OCI-LY3 (cell line): ENCODE measurements around the gene POU2F2.

Experiments
- H2AFZ ChIP-seq: fragments of 200-600, 300-600 bp; shearing (Covaris generic); 2 replicates; pipeline ENCODE4 v1.6.0; 2014; ENCODE audit warnings: antibody characterized with exemption, low read depth, low read length
- H3K27ac ChIP-seq: fragments of 200-600, 300-600 bp; sonication (generic); 2 replicates; pipeline ENCODE4 v1.5.1; 2014; ENCODE audit warnings: mild to moderate bottlenecking, low read length, moderate library complexity, mixed read lengths
- H3K27me3 ChIP-seq: fragments of 200-600, 300-600 bp; sonication (generic); 2 replicates; pipeline ENCODE4 v1.6.1; 2014; ENCODE audit warnings: low read depth, low read length, mixed read lengths
- H3K36me3 ChIP-seq: fragments of 200-600, 300-600 bp; sonication (generic); replicated peaks from 2 replicates; pipeline ENCODE3; 2014; ENCODE audit warnings: low read depth, low read length, mixed read lengths
- H3K4me1 ChIP-seq: fragments of 300-600, 200-600 bp; sonication (generic); 2 replicates; pipeline ENCODE4 v1.6.1; 2014; ENCODE audit warnings: low read length, mixed read lengths
- H3K4me2 ChIP-seq: fragments of 200-600, 300-600 bp; sonication (generic); 2 replicates; pipeline ENCODE4 v1.6.1; 2014; ENCODE audit warnings: low read length, mixed read lengths
- H3K4me3 ChIP-seq: fragments of 300-600, 200-600 bp; sonication (generic); 2 replicates; pipeline ENCODE4 v1.5.1; 2014; ENCODE audit warnings: antibody characterized with exemption, mild to moderate bottlenecking, low read length, moderate library complexity
- H3K79me2 ChIP-seq: fragments of 300-600, 200-600 bp; shearing (Covaris generic); 2 replicates; pipeline ENCODE4 v1.6.1; 2014; ENCODE audit warnings: mild to moderate bottlenecking, low read length, mixed read lengths
- H3K9ac ChIP-seq: fragments of 300-600, 200-600 bp; shearing (Covaris generic); 2 replicates; pipeline ENCODE4 v1.6.0; 2014; ENCODE audit warnings: mild to moderate bottlenecking, low read length, moderate library complexity
- H3K9me3 ChIP-seq: fragments of 200-600, 300-600 bp; shearing (Covaris generic); 2 replicates; pipeline ENCODE4 v1.6.1; 2014; ENCODE audit warnings: low read length, mixed read lengths; ENCODE audit not compliant: insufficient read depth
- H4K20me1 ChIP-seq: fragments of 200-600, 300-600 bp; sonication (generic); 2 replicates; pipeline ENCODE4 v1.6.1; 2016; ENCODE audit warnings: low read length, mixed read lengths; ENCODE audit not compliant: insufficient read depth
- CTCF ChIP-seq: fragments of 200-600, 300-600 bp; sonication (generic); IDR thresholded peaks from 2 replicates; pipeline ENCODE4 v1.5.1; 2014; ENCODE audit warnings: antibody characterized with exemption, low read length, low read depth
- EZH2phosphoT487 ChIP-seq: fragments of 200-600 bp; shearing (Covaris generic); IDR thresholded peaks from 2 replicates; pipeline ENCODE4 v1.6.1; 2018; ENCODE audit warnings: antibody characterized with exemption, mixed run types, low read depth

The POU2F2 gene

GRCh38 chr19:42095142-42095813, 37.0 kb downstream of the POU2F2 start:
- no peak for TF ChIP-seq CTCF
- no peak for TF ChIP-seq EZH2phosphoT487
- H3K4me2 ChIP-seq = no peak overlapping the region
- no peaks in the 10 kb centered on the region for H3K9me3 ChIP-seq
- H3K79me2 ChIP-seq = 0 out of 2 replicates have a peak, but pooled peaks cover 4% of the 10 kb centered on the region
- no peak overlapping the region for H3K4me3 ChIP-seq
- no peaks in the 10 kb centered on the region for H3K27me3 ChIP-seq
- H3K27ac ChIP-seq = no peak overlapping the region
- no peaks in the 10 kb centered on the region for H3K4me1 ChIP-seq
- H3K36me3 ChIP-seq = peaks cover 73% of the 10 kb centered on the region
- H3K9ac ChIP-seq = no peak overlapping the region
- H4K20me1 ChIP-seq = peaks cover 55% of the 10 kb centered on the region
- no peak overlapping the region for H2AFZ ChIP-seq

- Histone ChIP-seq H3K9ac (no peak overlapping the region), H3K4me2 (no peak overlapping the region), H3K27ac (no peak overlapping the region), H3K36me3 (peaks cover 69% of the 10 kb centered on the region), H3K79me2 (0 out of 2 replicates have a peak, but pooled peaks cover 4% of the 10 kb centered on the region), H4K20me1 (peaks cover 48% of the 10 kb centered on the region), H2AFZ (no peak overlapping the region), H3K9me3 (no peaks in the 10 kb centered on the region), H3K4me3 (no peak overlapping the region), H3K4me1 (peaks cover 6% of the 10 kb centered on the region), H3K27me3 (no peaks in the 10 kb centered on the region)
- TF ChIP-seq CTCF (no peak), EZH2phosphoT487 (no peak)
These were observed 38.3 kb downstream of the POU2F2 start for GRCh38 chr19:42093926-42094325.

- Histone ChIP-seq H3K27ac (no peak overlapping the region), H3K9me3 (no peaks in the 10 kb centered on the region), H3K79me2 (0 out of 2 replicates have a peak, but pooled peaks cover 4% of the 10 kb centered on the region), H3K4me1 (peaks cover 10% of the 10 kb centered on the region), H2AFZ (no peak overlapping the region), H3K4me3 (no peak overlapping the region), H3K36me3 (peaks cover 65% of the 10 kb centered on the region), H3K4me2 (no peak overlapping the region), H3K27me3 (no peaks in the 10 kb centered on the region), H3K9ac (no peak overlapping the region), H4K20me1 (peaks cover 50% of the 10 kb centered on the region)
- TF ChIP-seq EZH2phosphoT487 (no peak), CTCF (no peak)
These were observed 38.7 kb downstream of the POU2F2 start for GRCh38 chr19:42093505-42093904.

- no peak overlapping the region for H3K4me2 ChIP-seq
- H3K27me3 ChIP-seq = no peaks in the 10 kb centered on the region
- H3K4me3 ChIP-seq = no peak overlapping the region
- H3K9ac ChIP-seq = no peak overlapping the region
- H3K4me1 ChIP-seq = peaks cover 21% of the 10 kb centered on the region
- no peaks in the 10 kb centered on the region for H3K9me3 ChIP-seq
- peaks cover 58% of the 10 kb centered on the region for H4K20me1 ChIP-seq
- no peak overlapping the region for H2AFZ ChIP-seq
- H3K27ac ChIP-seq = no peak overlapping the region
- H3K79me2 ChIP-seq = 0 out of 2 replicates have a peak, but pooled peaks cover 4% of the 10 kb centered on the region
- TF ChIP-seq CTCF (peak; percentile 65), EZH2phosphoT487 (no peak)
- peaks cover 55% of the 10 kb centered on the region for H3K36me3 ChIP-seq
These were observed 39.9 kb downstream of the POU2F2 start for GRCh38 chr19:42092350-42092749.
